Inflammatory macrophage treated with lipopolysaccharide for 4 hours (primary cell): ENCODE results near the gene ADRA1B.

Experiments used
- DNase-seq: peaks from one replicate; pipeline ENCODE4 v3.0.0-alpha.2; 2020

The ADRA1B gene

GRCh38 chr5:160021831-160022446 is 105.7 kb downstream of the ADRA1B start:
- peak; percentile 58 for DNase-seq
